SK-N-MC (cell line): ENCODE measurements around the gene ANKRD10.

ENCODE experiments used
- EZH2 ChIP-seq: fragments of 200-600 bp; sonication (generic); IDR thresholded peaks from one replicate; pipeline ENCODE4 v1.6.1; 2017; ENCODE audit warnings: antibody characterized with exemption
- FOXP2 ChIP-seq: optimal IDR thresholded peaks from 2 replicates; pipeline ENCODE3; 2011; ENCODE audit warnings: mild to moderate bottlenecking, moderate library complexity; ENCODE audit not compliant: insufficient read depth; ENCODE audit errors: extremely low read length, control extremely low read depth
- POLR2AphosphoS5 ChIP-seq: IDR thresholded peaks from 2 replicates; pipeline ENCODE4 v1.6.1; 2012; ENCODE audit warnings: mild to moderate bottlenecking, low read depth, low read length, borderline replicate concordance

DNA sequence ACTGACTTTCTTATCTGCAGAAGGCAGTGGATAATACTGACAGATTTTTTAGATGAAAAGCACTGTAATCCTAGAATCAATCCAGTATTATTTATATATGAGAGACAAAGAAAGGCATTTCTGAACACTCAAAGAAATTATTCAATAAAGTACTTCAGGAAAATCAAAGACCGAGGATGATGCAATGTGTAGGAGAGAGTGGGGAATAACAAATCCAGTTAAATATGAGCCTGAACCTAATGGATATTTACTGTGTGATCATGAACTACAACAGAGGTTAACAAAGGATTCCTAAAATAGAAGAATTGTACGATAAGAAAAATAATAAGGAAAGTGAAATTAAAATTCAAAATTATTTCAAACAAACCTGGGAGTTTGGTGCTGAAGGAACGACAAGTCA, 69.3 kb downstream of the ANKRD10 start:
- no peak for TF ChIP-seq POLR2AphosphoS5
- no peak for TF ChIP-seq EZH2
- no peak for TF ChIP-seq FOXP2
